ENCODE data around the gene KCNMB1. TPM values are rescaled to one million over a fixed set of nuclear protein-coding genes. Genes with fewer than 3 reads are reported as not detected.

KCNMB1 gene
- total RNA-seq, result under 0.01 TPM in 1 of 2 replicates, not detected in the other

GRCh38 chr5:170388818-170389549, at the start of gene KCNMB1:
KCNMB1 (minus strand) TSS chr5:170389367; CDS start chr5:170385447, 3,920 bp downstream.

Other genes with a start within 250 kb of the KCNMB1 start
- gene C5orf58, start 156.4 kb downstream of the KCNMB1 start, total RNA-seq, result not detected in 2 replicates
- 1.2 and 2.1 TPM in 2 replicates for gene LCP2, start 91.6 kb downstream of the KCNMB1 start, total RNA-seq
- 0.32 and 24.7 TPM in 2 replicates for gene KCNIP1, start 114.7 kb upstream of the KCNMB1 start, total RNA-seq

All from bladder microvascular endothelial cell (primary cell).